HG03135 (cell line): ENCODE data around the gene NBAS.
A peak's percentile ranks its signal among the peaks of the same experiment; 100 is the strongest.

Source experiments
- ATAC-seq: cut with Tn5 transposase; IDR thresholded peaks from one replicate; pipeline ENCODE4 v1.9.1; 2021; ENCODE audit warnings: mild to moderate bottlenecking, moderate library complexity; ENCODE audit not compliant: unreplicated experiment

Gene NBAS

DNA sequence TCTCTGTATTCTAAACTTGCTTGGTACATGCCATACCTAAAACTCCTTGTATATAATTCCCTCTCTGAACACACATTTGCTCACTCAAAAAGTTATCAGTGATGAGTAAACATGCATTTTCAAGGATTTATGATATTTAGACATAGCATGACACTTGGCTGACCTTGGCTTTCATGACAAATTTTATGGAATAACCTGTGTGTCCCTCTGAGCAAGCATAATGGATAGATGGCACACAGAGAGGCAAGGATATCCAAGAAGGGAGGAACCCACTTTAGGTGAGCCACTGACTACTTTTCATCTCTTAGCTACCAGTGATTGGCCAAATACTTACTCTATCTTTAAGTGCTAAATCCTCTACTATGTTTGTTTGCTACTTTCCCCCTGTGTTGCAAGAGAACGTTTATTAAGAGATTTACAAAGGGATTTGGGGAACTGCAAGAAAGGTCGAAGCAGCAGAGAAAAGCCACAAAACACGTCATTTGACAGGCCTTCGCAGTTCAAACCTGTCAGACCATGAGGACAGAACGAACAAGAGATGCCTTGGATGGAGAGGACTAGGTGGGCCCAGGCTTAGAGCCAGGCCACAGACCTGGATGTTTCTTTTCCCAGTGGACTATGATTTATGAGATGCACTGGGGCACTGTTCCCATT lies 379.9 kb downstream of the NBAS start:
- ATAC-seq, result no peak

DNA sequence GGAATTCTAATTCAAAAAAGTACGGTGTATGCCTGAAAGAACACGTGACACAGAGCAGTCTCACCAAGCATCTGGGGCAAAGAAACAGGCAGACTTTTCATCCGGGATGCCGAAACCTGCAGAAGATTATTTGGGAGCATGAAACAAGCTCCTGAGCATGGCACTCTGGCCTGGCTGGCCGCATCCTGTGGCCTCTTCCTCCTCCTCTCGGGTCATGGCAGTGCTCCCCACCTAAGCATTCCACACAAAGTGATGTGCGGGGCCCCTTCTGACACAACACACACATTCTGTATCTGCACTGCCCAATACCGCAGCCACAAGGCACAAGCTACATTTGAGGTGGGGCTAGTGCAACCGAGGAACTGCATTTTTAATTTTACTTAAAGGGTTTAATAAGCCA lies 380.8 kb downstream of the NBAS start:
- ATAC-seq, result no peak

DNA sequence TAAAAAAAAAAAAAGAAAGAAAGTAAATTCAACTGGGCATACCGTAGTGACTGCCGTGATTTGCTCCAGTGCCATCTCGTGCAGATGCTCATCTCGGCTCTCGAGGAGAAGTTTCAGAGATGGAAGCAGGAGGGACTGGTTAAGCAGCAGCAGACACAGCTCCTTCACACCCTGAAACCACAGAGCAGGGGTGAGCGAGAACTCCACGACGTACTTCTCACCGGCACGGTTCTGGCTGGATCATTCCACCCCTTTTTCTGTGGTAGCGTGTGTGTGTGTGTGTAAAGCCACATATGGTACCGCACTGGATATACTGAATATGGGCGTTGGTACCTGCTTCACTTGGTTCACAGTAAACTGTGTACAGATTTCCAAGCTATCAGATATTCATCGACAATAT lies 382.2 kb downstream of the NBAS start:
- ATAC-seq, result no peak

DNA sequence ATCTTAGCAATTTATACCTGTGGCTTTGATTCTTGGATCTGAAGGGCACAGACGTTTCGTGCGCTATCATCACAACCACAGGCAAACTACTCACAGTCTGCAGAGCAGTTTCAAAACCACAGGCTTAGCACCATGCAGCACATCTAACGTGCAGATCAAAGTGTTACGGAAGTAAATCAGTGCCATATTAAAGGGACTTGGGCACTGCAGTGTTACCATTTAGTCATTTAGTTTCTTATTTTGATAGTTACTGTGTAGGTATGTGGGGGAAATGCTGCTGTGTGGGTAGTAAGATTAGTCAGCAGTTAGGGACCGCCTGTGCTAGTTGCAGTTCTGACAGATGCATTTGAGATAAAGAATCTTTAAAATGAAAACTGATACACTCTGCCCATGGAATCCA lies 384.0 kb downstream of the NBAS start:
- peak; percentile 93 for ATAC-seq

DNA sequence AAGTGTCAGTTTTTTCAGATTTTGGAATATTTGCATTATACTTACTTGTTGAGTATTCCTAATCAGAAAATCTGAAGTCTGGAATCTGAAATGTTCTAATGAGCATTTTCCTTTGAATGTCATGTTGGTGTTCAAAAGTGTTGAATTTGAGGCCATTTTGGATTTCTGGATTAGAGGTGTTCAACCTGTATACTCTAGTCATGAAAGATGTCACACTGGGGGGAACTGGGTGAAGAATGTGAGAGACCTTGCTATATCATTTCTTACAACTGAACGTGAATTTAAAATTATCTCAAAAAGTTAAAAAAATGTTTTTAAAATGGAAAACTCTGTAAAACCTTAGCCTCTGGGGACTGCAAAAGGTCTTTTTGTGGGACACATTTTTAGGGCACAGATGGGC lies 384.5 kb downstream of the NBAS start:
- no peak for ATAC-seq

DNA sequence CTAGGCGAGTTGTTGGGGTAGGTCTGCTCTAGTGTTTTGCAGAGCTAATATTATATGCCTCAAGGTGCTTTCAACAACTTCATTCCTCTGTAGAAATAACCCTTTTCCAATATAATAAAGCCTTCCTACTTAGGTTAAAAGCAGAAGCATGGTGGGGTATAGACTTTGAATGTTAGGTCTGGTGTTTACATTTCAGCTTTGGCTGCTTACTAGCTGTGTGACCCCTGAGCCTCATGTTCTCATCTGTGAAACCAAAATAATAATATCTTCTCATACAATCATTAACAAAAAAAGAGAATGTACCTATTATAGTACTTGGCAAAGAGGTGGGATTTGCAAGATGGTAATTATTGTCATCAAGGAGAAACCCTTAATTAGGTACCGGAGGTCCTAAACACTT lies 386.6 kb downstream of the NBAS start:
- no peak for ATAC-seq

DNA sequence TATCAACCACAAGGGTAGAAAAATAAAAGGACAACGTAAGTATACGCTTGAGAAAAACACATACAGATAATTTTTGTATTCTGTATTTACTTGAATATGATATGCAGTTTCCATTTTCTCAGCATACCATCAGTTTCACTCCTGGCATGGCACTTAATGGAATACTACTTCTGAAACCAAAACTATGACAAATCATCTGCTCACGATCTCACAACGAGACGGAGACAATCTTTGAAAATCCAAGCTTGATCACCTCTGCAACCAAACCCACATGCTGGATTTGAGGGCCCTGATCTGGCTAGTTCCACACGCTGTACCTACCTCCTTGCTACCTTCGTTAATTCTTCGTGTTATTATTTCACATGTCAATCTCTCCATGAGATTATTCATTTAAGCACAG lies 387.6 kb downstream of the NBAS start:
- no peak for ATAC-seq

DNA sequence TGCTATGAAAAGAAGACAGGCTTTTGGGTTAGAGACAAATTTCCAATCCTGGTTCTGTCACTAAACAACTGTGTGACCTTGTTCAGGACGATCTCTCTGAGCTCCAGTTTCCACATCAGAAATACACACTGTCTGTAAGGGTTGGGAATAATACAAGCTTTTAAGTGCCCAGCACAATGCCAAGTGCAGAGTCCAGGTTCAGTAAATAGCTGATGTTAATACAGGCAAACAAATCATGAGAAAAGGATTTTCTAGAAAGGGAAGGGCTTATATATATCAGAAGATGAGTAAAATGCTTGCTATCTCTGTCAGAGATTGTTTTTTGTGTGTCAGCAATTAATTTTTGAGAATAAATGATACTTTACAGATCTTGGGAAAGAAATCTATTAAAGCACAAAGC lies 388.3 kb downstream of the NBAS start:
- no peak for ATAC-seq

DNA sequence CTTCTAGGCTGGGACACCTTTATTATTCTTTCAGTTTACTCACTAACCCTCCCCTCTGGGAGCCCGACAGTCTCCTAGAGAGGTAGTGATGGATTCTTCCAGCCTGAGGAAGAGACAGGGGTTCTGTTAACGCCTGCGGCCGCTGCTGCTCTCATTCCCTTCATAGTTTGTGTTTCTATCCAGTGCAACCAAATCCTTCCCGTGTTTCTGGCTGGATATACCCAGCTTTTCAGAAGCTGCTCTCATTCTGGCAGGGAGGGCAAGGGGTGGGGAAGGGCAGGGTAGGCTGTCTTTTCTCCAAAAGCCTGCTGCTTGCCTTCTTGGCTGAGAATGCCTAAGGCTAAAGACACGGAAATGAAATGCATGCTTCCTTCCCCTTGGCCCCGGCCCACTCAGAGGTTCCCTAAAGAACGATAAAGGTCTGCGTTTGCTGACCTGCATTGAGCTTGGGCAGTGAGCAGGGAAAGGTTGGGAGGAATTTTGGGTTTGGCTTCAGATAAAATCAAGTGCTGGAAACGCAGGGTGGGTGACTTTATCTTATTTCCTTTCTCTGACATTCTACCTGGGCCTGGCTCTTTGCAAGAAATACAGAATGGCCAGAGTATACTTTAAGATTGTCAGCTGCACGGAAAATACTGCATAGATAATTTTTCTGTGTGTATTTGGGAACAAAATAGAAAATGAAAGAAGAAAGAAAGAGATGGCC lies 390.9 kb downstream of the NBAS start:
- ATAC-seq, result no peak

DNA sequence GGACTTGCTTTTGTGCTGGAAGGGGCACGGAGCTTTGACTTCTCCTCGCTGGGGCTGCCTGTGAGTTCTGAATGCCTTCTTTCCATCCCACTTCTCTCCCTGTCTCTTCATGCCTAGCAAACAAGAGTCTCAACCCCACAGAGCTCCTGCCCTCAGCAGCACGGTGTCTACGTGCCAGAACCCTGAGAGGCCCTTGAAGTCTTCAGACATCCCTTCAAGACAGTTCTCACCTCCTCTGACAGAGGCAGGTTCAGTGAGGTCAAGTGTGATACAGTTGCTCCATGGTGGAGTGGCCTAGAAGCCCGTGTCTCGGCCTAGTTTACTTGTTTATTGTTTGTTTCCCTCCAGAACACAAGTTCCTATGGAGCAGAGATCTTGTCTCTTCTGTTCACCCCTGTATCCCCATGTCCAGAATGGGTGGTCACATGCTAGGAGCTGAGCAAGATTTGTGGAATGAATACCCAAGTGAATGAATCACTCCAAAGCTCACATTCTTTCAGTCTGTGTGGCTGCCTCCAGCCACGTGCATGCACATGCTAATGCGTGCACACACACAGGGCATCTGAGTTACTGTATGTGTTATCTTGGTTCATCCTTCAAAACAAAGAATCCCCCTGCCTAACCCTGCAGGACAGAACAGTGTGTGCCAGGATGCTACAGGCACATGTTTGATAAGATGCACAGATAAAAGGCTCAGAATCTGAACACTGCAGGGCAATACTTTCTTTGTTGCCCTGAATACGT lies 391.6 kb downstream of the NBAS start:
- ATAC-seq, result no peak

DNA sequence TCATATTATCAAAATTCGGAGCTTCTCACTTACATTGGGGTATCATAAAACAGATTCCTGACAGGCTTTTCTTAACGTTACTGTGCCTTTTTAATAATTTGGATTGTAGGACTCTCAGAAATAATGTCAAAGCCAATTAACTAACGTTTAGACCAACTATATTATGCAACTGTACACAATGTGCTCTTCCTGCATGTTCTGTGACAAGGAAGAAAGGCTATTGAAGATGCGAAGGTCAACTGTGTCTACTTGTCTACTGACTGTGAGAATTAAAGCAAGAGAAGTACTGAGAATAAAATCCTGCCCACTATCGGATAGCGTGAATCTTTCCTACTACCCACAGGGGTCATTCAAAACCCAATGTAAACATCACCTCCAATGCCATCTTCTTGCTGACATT lies 393.0 kb downstream of the NBAS start:
- no peak for ATAC-seq

DNA sequence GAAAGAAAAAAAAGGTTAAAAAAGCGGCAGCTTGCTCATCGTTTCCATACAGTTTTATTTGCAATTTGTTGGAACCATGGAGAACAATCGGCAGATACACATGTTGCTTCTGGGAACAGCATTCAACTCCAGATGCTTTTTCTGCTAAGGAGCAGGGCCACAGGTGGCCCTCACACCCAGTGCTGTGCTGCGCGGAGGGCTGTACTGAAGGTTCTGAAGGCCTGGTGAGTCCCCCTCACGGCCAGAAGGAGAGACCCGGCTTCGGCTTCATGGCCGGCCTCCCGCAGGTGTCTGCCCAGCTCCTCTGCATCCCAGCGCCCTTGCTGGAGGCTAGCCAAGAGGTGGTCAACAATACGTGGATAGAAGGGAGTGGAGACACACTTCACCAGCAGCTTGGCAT lies 394.3 kb downstream of the NBAS start:
- ATAC-seq, result no peak

DNA sequence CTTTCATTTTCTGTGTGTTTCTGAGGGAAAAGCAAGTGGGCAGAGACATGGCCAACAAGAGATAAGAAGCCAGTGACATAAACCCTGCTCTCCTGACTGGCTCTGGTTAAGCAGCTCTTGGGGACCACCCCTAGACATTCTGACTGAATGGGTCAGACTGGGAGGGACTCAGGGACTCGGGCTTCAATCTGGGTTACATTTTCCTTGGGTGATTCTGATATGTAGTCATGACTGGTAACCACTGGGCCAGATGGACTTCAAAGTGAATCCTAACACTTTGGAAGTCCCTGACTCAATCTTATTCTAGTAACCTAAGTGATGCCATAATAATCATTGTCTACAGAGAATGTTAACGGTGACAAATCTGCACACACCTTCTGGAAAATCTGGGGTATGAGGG lies 397.8 kb downstream of the NBAS start:
- ATAC-seq, result no peak

DNA sequence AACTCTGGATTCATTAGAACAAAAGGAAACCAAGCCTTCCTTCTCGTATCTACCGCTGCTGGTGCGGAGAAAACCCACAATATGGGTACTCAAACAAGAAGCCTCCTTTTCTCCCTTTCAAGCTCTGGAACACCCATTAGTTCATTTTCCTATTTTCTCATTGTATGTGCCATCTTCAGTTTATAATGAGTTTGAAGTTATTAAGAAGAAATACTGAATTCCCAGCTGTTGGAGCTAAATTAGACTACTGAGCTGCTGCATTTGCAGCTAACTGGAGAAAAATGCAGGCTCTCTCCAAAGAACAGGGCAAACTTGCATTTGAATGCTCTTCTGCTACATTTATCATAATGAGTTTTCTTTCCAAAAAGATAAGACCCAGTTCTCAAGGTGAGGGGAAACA lies 398.5 kb downstream of the NBAS start:
- no peak for ATAC-seq

DNA sequence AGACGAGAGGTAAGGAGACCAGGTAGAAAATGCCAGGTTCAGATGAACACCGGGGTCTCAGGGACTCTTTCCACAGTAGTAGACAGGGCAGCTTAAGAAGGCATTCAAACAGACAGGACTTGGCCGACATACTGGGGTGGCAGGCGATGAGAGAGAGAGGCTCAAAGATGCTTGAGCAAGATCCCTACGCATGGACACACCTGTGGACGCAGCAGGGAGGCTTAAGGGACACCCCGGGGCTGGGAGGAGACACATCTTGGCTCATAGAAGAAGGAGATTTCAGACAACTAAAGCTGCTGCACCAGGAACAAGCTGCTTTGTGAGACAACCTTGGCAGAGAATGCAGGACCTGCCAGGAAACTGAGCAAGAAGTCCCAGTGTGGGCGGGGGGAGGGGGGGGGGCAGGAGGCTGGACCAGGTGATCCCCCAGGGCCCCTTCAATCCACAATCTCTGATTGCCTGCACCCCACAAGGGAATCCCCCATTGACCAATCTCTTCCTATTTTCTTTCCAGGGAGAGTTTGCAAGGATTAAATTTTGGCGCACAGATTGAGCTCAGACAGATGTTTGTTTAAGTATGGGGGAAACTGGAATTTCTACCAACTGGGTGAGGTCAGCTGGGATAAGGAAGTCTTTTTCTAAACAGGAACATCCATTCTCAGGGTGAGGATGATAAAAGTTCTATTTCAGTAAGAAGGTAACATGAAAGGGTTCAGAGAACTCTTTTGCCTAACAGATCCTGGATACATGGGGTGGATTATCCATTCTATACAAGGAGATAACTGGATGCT lies 400.7 kb downstream of the NBAS start:
- ATAC-seq, result no peak

DNA sequence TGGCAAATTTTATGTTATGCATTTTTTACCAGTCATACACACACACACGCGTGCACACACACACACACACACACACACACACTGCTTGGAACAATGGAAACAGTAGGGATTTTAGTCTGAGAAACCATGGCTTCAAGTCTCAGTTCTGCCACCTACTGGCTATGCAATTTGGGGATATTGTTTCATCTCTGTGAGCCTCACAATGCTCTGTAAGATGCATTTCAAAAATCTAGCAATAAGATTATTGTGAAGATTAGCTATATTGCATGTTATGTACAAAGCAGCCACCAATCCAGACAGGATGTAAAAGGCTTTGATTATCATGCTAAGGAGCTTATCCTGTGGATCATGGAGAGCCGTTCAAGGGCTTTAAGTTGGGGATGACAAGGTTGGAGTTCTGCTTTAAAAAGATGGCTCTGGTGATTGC lies 401.4 kb downstream of the NBAS start:
- ATAC-seq, result no peak

DNA sequence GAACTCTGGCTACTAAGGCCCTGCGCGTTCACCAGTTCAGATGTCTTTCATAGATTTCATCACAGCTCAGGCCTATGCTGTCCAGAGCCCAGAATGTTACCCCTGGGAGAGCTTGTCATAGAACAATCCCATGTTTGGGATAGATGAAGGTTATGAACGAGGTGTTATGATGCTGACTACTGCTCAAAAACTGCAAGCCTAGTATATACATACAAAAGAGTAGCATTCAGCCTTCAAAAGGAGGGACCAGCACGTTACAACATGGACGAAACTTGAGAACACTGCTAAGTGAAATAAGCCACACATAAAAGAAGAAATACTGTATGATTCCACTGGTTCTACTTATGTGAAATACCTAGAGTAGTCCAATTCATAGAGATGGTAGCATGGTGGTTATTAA lies 401.9 kb downstream of the NBAS start:
- ATAC-seq, result no peak

DNA sequence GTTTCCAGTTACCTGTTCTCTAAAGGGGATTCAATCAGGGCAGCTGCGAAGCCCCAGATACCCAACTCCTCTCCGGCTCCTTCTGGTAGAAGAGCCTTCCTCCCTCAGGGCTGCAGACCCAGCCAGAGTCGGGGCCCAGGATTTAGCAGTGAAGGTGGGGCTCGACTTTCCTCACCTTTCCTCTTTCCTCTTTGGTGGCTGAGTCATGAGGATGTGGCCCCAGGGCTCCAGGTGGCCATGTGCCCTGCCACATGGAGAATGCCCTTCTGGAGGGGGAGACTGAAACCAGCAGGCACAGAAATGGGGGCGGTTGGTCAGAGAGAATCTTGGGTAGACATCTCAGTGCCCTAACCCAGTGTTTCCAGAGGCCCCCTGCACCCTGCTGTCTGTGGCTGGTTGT lies 402.6 kb downstream of the NBAS start:
- ATAC-seq, result no peak

DNA sequence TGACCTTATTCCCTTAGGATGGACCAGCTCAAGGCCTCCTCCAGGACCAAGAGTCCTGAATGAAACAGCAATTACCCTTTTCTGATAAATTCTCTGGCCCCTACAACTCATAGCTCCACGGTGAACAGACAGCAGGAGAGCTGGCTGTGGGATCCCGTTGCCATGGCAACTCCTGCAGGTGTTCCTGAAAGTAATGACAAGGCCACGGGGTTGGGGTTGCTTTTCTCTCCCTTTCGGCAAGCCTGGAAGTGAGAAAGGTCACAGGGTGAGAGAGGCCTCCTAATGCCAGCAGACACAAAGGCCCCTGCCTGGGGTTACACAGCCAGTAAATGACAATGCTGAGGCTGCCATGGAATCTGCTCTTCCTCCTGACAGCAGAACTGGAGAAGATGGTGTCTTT lies 403.0 kb downstream of the NBAS start:
- no peak for ATAC-seq

DNA sequence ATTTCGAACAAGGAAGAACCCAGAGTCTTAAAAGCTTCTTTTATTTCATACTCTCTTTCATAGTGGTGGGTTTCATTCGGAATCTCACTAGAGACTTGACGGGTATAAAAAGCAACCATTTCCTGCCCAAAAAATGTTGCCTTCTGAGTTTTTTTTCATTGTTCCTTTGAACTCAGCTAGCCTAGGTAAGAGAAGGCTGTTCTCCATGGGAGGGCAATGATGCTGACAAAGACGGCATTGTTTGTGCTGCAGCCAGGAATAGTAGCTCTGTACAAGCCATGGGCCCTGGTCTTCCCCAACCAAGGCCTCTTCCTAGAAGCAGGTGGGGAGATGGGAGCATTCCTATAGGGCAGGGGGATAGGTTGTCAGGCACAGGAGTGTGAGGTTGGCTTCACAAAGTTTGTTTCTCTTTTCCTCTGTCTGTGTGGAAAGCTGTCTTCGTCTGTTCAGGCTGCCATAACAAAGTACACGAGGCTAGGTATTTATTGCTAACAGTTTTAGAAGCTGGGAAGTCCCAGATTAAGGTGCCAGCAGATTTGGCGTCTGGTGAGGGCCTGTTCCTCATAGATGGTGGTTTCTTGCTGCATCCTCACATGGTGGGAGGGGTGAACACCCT lies 405.1 kb downstream of the NBAS start:
- ATAC-seq, result no peak

DNA sequence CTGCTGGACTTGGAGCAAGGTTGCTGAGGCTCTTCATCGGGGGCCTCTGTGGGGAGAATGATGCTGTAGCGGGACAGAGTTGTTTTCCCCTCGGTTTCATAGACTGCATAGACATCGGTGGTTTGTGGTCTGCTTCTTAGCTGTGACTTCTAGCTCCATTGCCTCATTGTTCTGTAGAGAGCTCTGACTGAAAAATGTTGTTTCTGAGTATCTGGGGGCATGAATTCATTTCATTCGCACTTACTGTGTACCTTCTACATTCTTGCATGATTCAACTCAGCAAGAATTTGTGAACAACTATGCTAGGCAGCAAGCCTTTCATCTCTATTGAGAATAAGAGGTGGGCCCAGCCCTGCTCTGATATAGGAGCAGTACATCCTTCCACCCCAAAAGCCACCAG lies 406.8 kb downstream of the NBAS start:
- ATAC-seq, result no peak
